HEK293 (cell line): ENCODE results near the gene WASL.

Experiments
- KLF7 ChIP-seq: fragments of 450-650 bp; formaldehyde crosslinking; IDR thresholded peaks from 2 replicates; pipeline ENCODE4 v1.5.1; 2016; ENCODE audit warnings: missing biosample characterization, missing genetic modification characterization, borderline replicate concordance
- PRDM10 ChIP-seq: fragments of 450-650 bp; formaldehyde crosslinking; IDR thresholded peaks from 2 replicates; pipeline ENCODE4 v1.5.1; 2016; ENCODE audit warnings: missing biosample characterization, missing genetic modification characterization
- YY1 ChIP-seq: fragments of 450-650 bp; formaldehyde crosslinking; IDR thresholded peaks from 2 replicates; pipeline ENCODE4 v1.5.1; 2018; ENCODE audit warnings: missing biosample characterization, missing genetic modification characterization
- ZNF121 ChIP-seq: fragments of 450-650 bp; formaldehyde crosslinking; IDR thresholded peaks from 2 replicates; pipeline ENCODE4 v1.5.1; 2016; ENCODE audit warnings: missing biosample characterization, missing genetic modification characterization
- ZNF274 ChIP-seq, 2 experiments: fragments of 200-500 bp in 1 of 2; fragments of 450-650 bp in 1 of 2; sonication (Bioruptor generic) in 1 of 2; formaldehyde crosslinking in 1 of 2; IDR thresholded peaks; 2 replicates each; pipeline versions ENCODE4 v1.5.1 to v1.6.1; 2014 to 2016; ENCODE audit warnings: borderline replicate concordance in 1 of 2, inconsistent platforms in 1 of 2, low read length in 1 of 2, missing biosample characterization in 1 of 2, missing genetic modification characterization in 1 of 2
- TF ChIP-seq, protein P1 (sequence below): fragments of 450-650 bp; formaldehyde crosslinking; IDR thresholded peaks from 2 replicates; pipeline ENCODE4 v1.5.1; 2016; ENCODE audit warnings: missing biosample characterization, missing genetic modification characterization

DNA sequence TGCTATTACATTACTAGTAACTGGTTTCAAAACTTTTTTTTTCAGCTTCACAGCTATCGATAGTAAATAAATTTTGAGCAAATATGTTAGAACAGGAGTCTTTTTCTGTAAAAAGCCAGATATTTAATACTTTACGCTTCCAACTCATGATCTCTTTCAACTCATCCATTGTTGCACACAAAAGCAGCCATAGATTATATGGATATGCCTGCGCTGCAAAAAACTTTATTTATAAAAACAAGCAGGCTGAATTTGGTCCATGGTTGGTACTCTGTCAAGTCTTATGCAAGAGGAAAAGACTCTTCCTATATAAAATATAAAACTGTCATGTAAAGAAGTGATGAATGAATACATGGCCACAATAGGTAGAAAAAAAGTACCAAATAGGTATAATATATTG is 31.1 kb downstream of the WASL start:
- TF ChIP-seq ZNF274 (IDR thresholded peaks at IDR 0.05; ENCODE audit: low read length) (no peak), ZNF274 (tag by site-specific recombination; IDR thresholded peaks at IDR 0.05; ENCODE audit: borderline replicate concordance) (no peak), KLF7 (tag by site-specific recombination) (no peak), PRDM10 (tag by site-specific recombination) (no peak), ZNF121 (tag by site-specific recombination) (no peak), YY1 (tag by site-specific recombination) (no peak)
- TF ChIP-seq, protein P1, sequence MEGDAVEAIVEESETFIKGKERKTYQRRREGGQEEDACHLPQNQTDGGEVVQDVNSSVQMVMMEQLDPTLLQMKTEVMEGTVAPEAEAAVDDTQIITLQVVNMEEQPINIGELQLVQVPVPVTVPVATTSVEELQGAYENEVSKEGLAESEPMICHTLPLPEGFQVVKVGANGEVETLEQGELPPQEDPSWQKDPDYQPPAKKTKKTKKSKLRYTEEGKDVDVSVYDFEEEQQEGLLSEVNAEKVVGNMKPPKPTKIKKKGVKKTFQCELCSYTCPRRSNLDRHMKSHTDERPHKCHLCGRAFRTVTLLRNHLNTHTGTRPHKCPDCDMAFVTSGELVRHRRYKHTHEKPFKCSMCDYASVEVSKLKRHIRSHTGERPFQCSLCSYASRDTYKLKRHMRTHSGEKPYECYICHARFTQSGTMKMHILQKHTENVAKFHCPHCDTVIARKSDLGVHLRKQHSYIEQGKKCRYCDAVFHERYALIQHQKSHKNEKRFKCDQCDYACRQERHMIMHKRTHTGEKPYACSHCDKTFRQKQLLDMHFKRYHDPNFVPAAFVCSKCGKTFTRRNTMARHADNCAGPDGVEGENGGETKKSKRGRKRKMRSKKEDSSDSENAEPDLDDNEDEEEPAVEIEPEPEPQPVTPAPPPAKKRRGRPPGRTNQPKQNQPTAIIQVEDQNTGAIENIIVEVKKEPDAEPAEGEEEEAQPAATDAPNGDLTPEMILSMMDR = no peak
